ENCODE data around the gene MICU1. TPM values are rescaled to one million over a fixed set of nuclear protein-coding genes. Genes with fewer than 3 reads are reported as not detected.

The MICU1 gene
- total RNA-seq, 2 experiments from 2014 or later = 9.4 to 12.1 TPM

DNA sequence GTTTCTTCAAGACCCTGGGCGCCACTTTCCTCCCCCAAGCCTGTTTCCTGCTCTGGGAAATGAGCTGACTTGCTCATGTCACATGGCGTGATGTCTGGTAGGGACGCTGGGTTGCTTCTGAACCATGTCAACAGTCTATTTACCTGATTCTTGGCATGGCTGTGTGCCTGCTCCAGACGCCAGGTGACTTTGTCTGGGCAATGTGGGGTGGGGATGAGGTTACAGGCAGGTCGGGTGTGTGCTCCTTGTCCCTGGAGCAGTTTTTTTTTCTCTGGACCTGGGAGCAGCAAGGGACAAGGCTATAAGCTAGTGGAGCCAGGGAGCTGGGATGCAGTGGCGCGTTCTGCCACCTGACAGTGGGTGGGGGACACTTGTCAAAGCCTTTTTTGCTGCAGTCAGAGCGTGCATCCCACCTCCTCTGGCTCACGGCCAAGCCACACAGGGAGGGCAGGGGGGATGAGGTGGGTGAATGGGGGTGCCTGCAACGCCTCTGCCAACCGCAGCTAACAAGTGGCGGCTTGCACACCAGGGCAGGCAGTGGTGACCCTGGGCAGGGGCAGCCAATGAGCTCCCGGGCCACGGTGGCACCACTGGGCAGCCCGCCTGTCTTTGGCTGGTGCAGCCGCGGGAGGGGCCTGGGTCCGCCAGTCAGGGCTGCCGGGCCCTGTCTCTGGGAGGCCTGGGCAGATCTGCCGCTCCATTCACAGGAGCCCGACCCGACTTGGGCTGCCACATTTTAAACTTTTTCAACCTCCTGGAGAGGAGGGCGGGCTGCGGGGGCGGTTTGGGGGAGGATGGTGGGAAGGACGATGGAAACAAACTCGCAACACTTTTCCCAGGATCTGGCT lies 294.1 kb downstream of the MICU1 start:
- peaks cover 6% of the 10 kb centered on the region for H3K36me3 Mint-ChIP-seq (ENCODE audit: low read depth)
- DNase-seq (peak; percentile 77 to 95 (median 85)), ATAC-seq (ENCODE audit: poor library complexity) (peak; percentile 65)
- H3K4me1 Mint-ChIP-seq (ENCODE audit: low read depth) = peaks cover 91% of the 10 kb centered on the region
- H3K4me3 ChIP-seq (ENCODE audit: low read length) = peak overlapping the region; percentile 24
- no peaks in the 10 kb centered on the region for H3K27me3 ChIP-seq (ENCODE audit: control insufficient read depth in 1 of 2, insufficient read depth in 2 of 2, low read length in 2 of 2)
- H3K27ac Mint-ChIP-seq = peak overlapping the region; percentile 94
- no peaks in the 10 kb centered on the region for H3K9me3 ChIP-seq (ENCODE audit: control insufficient read depth in 1 of 2, insufficient read depth in 1 of 2, low read length in 2 of 2)
- peak overlapping the region; percentile 76 for H3K4me3 Mint-ChIP-seq
- H3K36me3 ChIP-seq (ENCODE audit: insufficient read depth, low read length) = peaks cover 8% of the 10 kb centered on the region
- POLR2A ChIA-PET = interaction anchor here (0.6 to 5.8 kb wide), 19 partner anchors 11 to 262 kb away, joined by 3 to 84 read pairs (median 5); partner anchors contain the start of genes ANAPC16, ASCC1, DDIT4 and DNAJB12
- TF ChIP-seq, protein P1, sequence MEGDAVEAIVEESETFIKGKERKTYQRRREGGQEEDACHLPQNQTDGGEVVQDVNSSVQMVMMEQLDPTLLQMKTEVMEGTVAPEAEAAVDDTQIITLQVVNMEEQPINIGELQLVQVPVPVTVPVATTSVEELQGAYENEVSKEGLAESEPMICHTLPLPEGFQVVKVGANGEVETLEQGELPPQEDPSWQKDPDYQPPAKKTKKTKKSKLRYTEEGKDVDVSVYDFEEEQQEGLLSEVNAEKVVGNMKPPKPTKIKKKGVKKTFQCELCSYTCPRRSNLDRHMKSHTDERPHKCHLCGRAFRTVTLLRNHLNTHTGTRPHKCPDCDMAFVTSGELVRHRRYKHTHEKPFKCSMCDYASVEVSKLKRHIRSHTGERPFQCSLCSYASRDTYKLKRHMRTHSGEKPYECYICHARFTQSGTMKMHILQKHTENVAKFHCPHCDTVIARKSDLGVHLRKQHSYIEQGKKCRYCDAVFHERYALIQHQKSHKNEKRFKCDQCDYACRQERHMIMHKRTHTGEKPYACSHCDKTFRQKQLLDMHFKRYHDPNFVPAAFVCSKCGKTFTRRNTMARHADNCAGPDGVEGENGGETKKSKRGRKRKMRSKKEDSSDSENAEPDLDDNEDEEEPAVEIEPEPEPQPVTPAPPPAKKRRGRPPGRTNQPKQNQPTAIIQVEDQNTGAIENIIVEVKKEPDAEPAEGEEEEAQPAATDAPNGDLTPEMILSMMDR (IDR thresholded peaks at IDR 0.05) = peak; percentile 12
- no peaks in the 10 kb centered on the region for H3K27me3 Mint-ChIP-seq
- intact Hi-C loops (cut with DNase I, micrococcal nuclease) = loop anchor here (1.0 to 10.0 kb wide), 4 partner anchors 11 to 1017 kb away; partner anchors contain the start of genes DDIT4 (in 1 of the 2), SLC29A3 (in 1 of the 2) and SPOCK2 (in 1 of the 2)
- no peaks in the 10 kb centered on the region for H3K9me3 Mint-ChIP-seq
- peaks cover 100% of the 10 kb centered on the region for H3K4me1 ChIP-seq (ENCODE audit: insufficient read depth, low read length)
- peak overlapping the region; percentile 30 to 71 for H3K27ac ChIP-seq (ENCODE audit: low read depth in 1 of 2, low read length in 2 of 2)
- CTCF ChIA-PET = interaction anchor here (0.7 to 3.9 kb wide), 10 partner anchors 11 to 283 kb away, joined by 3 to 23 read pairs (median 4); partner anchors contain the start of gene DDIT4

DNA sequence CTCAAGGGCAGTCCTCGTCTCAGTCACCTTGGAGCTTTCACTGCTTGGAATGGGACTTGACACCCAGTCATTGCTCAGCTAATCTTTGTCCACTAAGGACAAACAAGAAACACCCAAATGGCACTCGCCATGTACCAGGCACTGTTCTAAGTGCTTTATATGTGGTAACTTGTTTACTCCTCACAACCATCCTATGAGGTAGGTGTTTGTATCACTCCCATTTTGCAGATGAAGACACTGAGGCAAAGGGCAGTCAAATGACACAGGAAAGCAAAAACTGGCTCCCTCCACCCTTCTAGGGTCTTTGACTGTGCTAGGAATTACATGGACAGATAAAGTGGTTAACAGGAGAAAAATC lies 295.8 kb downstream of the MICU1 start:
- intact Hi-C loops (cut with DNase I, micrococcal nuclease) = loop anchor here (2.0 to 10.0 kb wide), 2 partner anchors 241 to 1015 kb away; partner anchors contain the start of genes SLC29A3 (in 1 of the 2) and SPOCK2 (in 1 of the 2)
- H3K27me3 ChIP-seq (ENCODE audit: control insufficient read depth in 1 of 2, insufficient read depth in 2 of 2, low read length in 2 of 2) = no peaks in the 10 kb centered on the region

More for the DNA sequence above, 295.8 kb downstream of the MICU1 start:
- no peaks in the 10 kb centered on the region for H3K27me3 Mint-ChIP-seq
- H3K27ac Mint-ChIP-seq = peak overlapping the region; percentile 94
- H3K4me1 Mint-ChIP-seq (ENCODE audit: low read depth) = peaks cover 80% of the 10 kb centered on the region
- no peaks in the 10 kb centered on the region for H3K9me3 ChIP-seq (ENCODE audit: control insufficient read depth in 1 of 2, insufficient read depth in 1 of 2, low read length in 2 of 2)
- ATAC-seq (ENCODE audit: poor library complexity) (no peak), DNase-seq (no peak)
- ChIA-PET CTCF (interaction anchor here (0.9 to 3.9 kb wide), 2 partner anchors 55 to 197 kb away, joined by 3 to 23 read pairs; partner anchors contain the start of gene DDIT4), POLR2A (interaction anchor here (0.6 to 5.8 kb wide), 4 partner anchors 9 to 242 kb away, joined by 3 to 84 read pairs (median 9); partner anchors contain the start of gene SPOCK2)
- peak overlapping the region; percentile 54 for H3K4me3 Mint-ChIP-seq
- peaks cover 2% of the 10 kb centered on the region for H3K36me3 ChIP-seq (ENCODE audit: insufficient read depth, low read length)
- H3K9me3 Mint-ChIP-seq = no peaks in the 10 kb centered on the region
- TF ChIP-seq, protein P1 (IDR thresholded peaks at IDR 0.05) = no peak
- H3K4me3 ChIP-seq (ENCODE audit: low read length) = no peak overlapping the region
- no peak overlapping the region for H3K27ac ChIP-seq (ENCODE audit: low read depth in 1 of 2, low read length in 2 of 2)
- peaks cover 5% of the 10 kb centered on the region for H3K36me3 Mint-ChIP-seq (ENCODE audit: low read depth)
- peaks cover 95% of the 10 kb centered on the region for H3K4me1 ChIP-seq (ENCODE audit: insufficient read depth, low read length)
